ENCODE measurements around the gene CARD11.

Gene CARD11

GRCh38 chr7:2990949-2991470 is 52.7 kb downstream of the CARD11 start:
- no peak overlapping the region for H3K4me3 ChIP-seq (ENCODE audit: low read depth, low read length)
- TF ChIP-seq, protein P1, sequence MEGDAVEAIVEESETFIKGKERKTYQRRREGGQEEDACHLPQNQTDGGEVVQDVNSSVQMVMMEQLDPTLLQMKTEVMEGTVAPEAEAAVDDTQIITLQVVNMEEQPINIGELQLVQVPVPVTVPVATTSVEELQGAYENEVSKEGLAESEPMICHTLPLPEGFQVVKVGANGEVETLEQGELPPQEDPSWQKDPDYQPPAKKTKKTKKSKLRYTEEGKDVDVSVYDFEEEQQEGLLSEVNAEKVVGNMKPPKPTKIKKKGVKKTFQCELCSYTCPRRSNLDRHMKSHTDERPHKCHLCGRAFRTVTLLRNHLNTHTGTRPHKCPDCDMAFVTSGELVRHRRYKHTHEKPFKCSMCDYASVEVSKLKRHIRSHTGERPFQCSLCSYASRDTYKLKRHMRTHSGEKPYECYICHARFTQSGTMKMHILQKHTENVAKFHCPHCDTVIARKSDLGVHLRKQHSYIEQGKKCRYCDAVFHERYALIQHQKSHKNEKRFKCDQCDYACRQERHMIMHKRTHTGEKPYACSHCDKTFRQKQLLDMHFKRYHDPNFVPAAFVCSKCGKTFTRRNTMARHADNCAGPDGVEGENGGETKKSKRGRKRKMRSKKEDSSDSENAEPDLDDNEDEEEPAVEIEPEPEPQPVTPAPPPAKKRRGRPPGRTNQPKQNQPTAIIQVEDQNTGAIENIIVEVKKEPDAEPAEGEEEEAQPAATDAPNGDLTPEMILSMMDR (IDR thresholded peaks at IDR 0.05; ENCODE audit: low read depth, low read length, missing control alignments): no peak
- no peak for DNase-seq (ENCODE audit: low read depth)

GRCh38 chr7:2986561-2986960 is 57.1 kb downstream of the CARD11 start:
- no peak overlapping the region for H3K4me3 ChIP-seq (ENCODE audit: low read depth, low read length)
- TF ChIP-seq, protein P1 (IDR thresholded peaks at IDR 0.05; ENCODE audit: low read depth, low read length, missing control alignments): no peak
- no peak for DNase-seq (ENCODE audit: low read depth)

GRCh38 chr7:2985866-2986265 is 57.8 kb downstream of the CARD11 start:
- no peak overlapping the region for H3K4me3 ChIP-seq (ENCODE audit: low read depth, low read length)
- TF ChIP-seq, protein P1 (IDR thresholded peaks at IDR 0.05; ENCODE audit: low read depth, low read length, missing control alignments): no peak
- DNase-seq (ENCODE audit: low read depth): no peak

GRCh38 chr7:2984091-2984490 is 59.6 kb downstream of the CARD11 start:
- TF ChIP-seq, protein P1 (IDR thresholded peaks at IDR 0.05; ENCODE audit: low read depth, low read length, missing control alignments): no peak
- no peak for DNase-seq (ENCODE audit: low read depth)
- H3K4me3 ChIP-seq (ENCODE audit: low read depth, low read length): no peak overlapping the region

GRCh38 chr7:2983586-2983985 is 60.1 kb downstream of the CARD11 start:
- DNase-seq (ENCODE audit: low read depth): no peak
- TF ChIP-seq, protein P1 (IDR thresholded peaks at IDR 0.05; ENCODE audit: low read depth, low read length, missing control alignments): no peak
- H3K4me3 ChIP-seq (ENCODE audit: low read depth, low read length): no peak overlapping the region

DNA sequence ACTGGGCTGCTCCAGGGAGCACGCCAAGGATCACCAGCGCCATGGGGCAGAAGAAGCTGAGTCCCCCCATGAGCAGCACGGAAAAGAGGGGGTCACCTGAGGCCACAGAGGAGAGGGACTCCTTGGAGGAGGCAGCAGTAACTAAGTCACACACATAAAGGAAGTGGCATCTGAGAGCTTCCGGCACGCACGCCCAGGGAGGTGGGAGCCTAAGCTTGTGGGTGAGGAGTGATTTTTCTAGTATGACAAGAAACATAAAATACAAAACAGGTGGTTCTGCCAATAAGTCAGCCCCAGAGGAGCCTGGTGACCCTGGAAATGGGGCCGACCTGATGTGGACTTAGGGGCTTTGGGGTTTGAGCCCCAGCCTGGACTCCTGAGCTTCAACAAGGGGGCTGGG is 60.8 kb downstream of the CARD11 start:
- DNase-seq (ENCODE audit: low read depth): no peak
- TF ChIP-seq, protein P1 (IDR thresholded peaks at IDR 0.05; ENCODE audit: low read depth, low read length, missing control alignments): no peak
- H3K4me3 ChIP-seq (ENCODE audit: low read depth, low read length): no peak overlapping the region

DNA sequence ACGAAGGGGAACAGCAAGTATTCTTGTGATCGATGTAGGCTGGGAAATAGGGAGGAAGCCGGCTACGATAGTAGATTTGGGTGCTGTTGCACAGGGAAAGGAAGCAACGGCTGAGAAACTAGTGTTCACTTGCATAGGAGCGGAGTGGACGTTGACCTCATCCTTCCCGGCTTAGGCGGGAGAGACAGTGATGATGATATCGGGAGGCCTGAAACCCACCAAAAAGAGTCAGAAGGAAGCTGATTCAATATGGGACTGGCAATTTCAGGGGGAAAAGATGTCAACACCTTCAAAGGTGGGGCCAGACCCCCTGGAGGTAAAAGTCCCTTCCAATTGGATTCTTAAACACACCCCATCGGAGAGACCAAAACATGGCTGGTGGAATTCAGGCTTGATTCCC is 61.3 kb downstream of the CARD11 start:
- H3K4me3 ChIP-seq (ENCODE audit: low read depth, low read length): no peak overlapping the region
- TF ChIP-seq, protein P1 (IDR thresholded peaks at IDR 0.05; ENCODE audit: low read depth, low read length, missing control alignments): no peak
- DNase-seq (ENCODE audit: low read depth): no peak

All from GM12864 (cell line).